ENCODE results near the gene CENPX.
"Not testable (repeated sequence)": the region's sequence is repeated elsewhere in the genome, so short reads cannot be mapped to it uniquely, and the experiment has no call there.

The CENPX gene

GRCh38 chr17:81995463-81996231 lies 27.0 kb downstream of the CENPX start:
- DNase-seq, result no peak

- no peak for DNase-seq
These were observed 27.9 kb downstream of the CENPX start for GRCh38 chr17:81994593-81995462.

- no peak for DNase-seq
These were observed 28.7 kb downstream of the CENPX start for GRCh38 chr17:81993729-81994592.

GRCh38 chr17:81992306-81993102 lies 30.2 kb downstream of the CENPX start:
- no peak for DNase-seq

GRCh38 chr17:81991684-81992305 lies 30.9 kb downstream of the CENPX start:
- DNase-seq, result peak; percentile 41

GRCh38 chr17:81990836-81991683 lies 31.6 kb downstream of the CENPX start:
- no peak for DNase-seq

GRCh38 chr17:81987161-81987770 lies 35.4 kb downstream of the CENPX start:
- DNase-seq, result no peak

GRCh38 chr17:81986606-81987005 lies 36.1 kb downstream of the CENPX start:
- no peak for DNase-seq

- no peak for DNase-seq
These were observed 37.8 kb downstream of the CENPX start for GRCh38 chr17:81984773-81985410.

- no peak for DNase-seq
These were observed 38.9 kb downstream of the CENPX start for GRCh38 chr17:81983639-81984373.

- DNase-seq, result no peak
These were observed 39.6 kb downstream of the CENPX start for GRCh38 chr17:81983011-81983638.

GRCh38 chr17:81981511-81981910 lies 41.2 kb downstream of the CENPX start:
- not testable (repeated sequence) for DNase-seq

GRCh38 chr17:81980707-81981343 lies 41.9 kb downstream of the CENPX start:
- DNase-seq, result no peak

GRCh38 chr17:81980122-81980521 lies 42.6 kb downstream of the CENPX start:
- no peak for DNase-seq

GRCh38 chr17:81978524-81979298 lies 44.0 kb downstream of the CENPX start:
- no peak for DNase-seq

GRCh38 chr17:81977211-81977808 lies 45.4 kb downstream of the CENPX start, which contains the start of gene ASPSCR1:
Gene ASPSCR1 (plus strand): TSS chr17:81977629. CDS start chr17:81977647, 18 bp downstream.
- peak; percentile 92 for DNase-seq
